Measurements from ENCODE around the gene ELF1. TPM values are rescaled to one million over a fixed set of nuclear protein-coding genes. Genes with fewer than 3 reads are reported as not detected.

ELF1 gene
- total and polyA plus RNA-seq, 2 of the 8 experiments (the other 6 are each of a cell fraction or from before 2014, with no cell fraction given): 5.6 to 18.2 TPM

DNA sequence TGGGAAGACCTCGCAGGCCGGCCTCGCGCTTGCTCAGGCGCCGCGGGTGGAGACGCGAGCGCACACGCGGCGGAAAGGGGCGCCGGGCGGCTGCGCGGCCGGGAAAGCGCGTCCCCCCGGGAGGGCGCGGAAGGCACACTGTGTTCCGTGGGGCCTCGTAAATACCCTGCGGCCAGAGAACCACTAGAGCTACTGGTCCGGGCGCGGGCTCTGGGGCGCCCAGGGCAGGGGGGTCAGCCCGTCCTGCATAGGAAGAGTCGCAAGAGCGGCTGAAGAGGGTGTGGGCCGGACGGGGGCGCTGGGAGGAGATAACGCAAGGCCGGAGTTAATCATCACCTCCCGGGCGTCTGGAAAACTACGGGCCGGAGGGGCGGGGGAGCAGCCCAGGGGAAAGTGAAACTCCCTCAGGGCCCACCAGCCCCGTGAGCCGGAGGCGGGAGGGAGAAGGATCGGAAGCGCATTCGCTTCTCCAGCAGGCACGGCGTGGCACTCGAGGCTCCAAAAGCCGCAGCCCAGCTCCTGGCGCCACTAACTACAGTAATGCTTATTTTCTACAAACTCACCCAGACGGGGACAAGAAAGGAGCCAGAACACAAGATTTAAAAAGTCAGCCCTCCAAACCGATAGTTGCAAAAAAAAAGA is 41.1 kb upstream of the ELF1 start (continued):
- TF ChIP-seq KDM4A (IDR thresholded peaks at IDR 0.05; ENCODE audit: low read depth, low read length, severe bottlenecking) (peak; percentile 65), EGR1 (IDR thresholded peaks at IDR 0.05; ENCODE audit: borderline replicate concordance, low read depth, low read length) (no peak), EZH2 (IDR thresholded peaks at IDR 0.05; ENCODE audit: low read depth, low read length, severe bottlenecking) (no peak), NANOG (IDR thresholded peaks at IDR 0.05; ENCODE audit: insufficient read depth, low read depth, low read length, poor library complexity, severe bottlenecking) (no peak), GTF2F1 (IDR thresholded peaks at IDR 0.05; ENCODE audit: borderline replicate concordance, low read depth, low read length) (no peak), CBX5 (IDR thresholded peaks at IDR 0.05; ENCODE audit: low read depth, low read length) (no peak), CEBPB (IDR thresholded peaks at IDR 0.05; ENCODE audit: low read depth, low read length) (no peak), EP300 (IDR thresholded peaks at IDR 0.05; ENCODE audit: borderline replicate concordance in 1 of 2, low read depth in 2 of 2, low read length in 2 of 2) (peak in 1 of 2 experiments; percentile 2; a peak in 1 of 3 replicates), RNF2 (IDR thresholded peaks at IDR 0.05; ENCODE audit: borderline replicate concordance, low read depth, low read length, missing control alignments, poor library complexity, severe bottlenecking) (no peak), SP4 (IDR thresholded peaks at IDR 0.05; ENCODE audit: low read length) (peak; percentile 66; the same call in 1 of the 2 replicates), POLR2AphosphoS5 (IDR thresholded peaks at IDR 0.05; ENCODE audit: low read depth, low read length) (peak; percentile 36; the same call in 1 of the 2 replicates), FOSL1 (IDR thresholded peaks at IDR 0.05; ENCODE audit: insufficient read depth, low read depth, low read length) (no peak), PHF8 (conservative IDR thresholded peaks at IDR 0.05; ENCODE audit: low read depth, low read length) (peak; percentile 87), HDAC6 (IDR thresholded peaks at IDR 0.05; ENCODE audit: low read depth, low read length) (no peak), TCF12 (IDR thresholded peaks at IDR 0.05; ENCODE audit: low read depth, low read length) (no peak), CHD2 (IDR thresholded peaks at IDR 0.05; ENCODE audit: low read length) (no peak), RXRA (IDR thresholded peaks at IDR 0.05; ENCODE audit: insufficient read depth, low read depth, low read length) (no peak), SIN3A (conservative IDR thresholded peaks at IDR 0.05 in 1 of 2, IDR thresholded peaks at IDR 0.05 in 1 of 2; ENCODE audit: low read depth in 1 of 2, low read length in 2 of 2) (peak in 1 of 2 experiments; percentile 15; a peak in 1 of 4 replicates), CTBP2 (IDR thresholded peaks at IDR 0.05; ENCODE audit: borderline replicate concordance, insufficient read depth, insufficient read length, low read length) (no peak), KDM5A (IDR thresholded peaks at IDR 0.05; ENCODE audit: low read length) (no peak), TEAD4 (IDR thresholded peaks at IDR 0.05; ENCODE audit: low read depth, low read length) (no peak), SRF (IDR thresholded peaks at IDR 0.05; ENCODE audit: low read depth, low read length) (no peak)
- TF ChIP-seq, protein P1, sequence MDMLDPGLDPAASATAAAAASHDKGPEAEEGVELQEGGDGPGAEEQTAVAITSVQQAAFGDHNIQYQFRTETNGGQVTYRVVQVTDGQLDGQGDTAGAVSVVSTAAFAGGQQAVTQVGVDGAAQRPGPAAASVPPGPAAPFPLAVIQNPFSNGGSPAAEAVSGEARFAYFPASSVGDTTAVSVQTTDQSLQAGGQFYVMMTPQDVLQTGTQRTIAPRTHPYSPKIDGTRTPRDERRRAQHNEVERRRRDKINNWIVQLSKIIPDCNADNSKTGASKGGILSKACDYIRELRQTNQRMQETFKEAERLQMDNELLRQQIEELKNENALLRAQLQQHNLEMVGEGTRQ (IDR thresholded peaks at IDR 0.05; ENCODE audit: low read length): no peak
